ENCODE data around the gene SLFNL1. TPM values are rescaled to one million over a fixed set of nuclear protein-coding genes. Genes with fewer than 3 reads are reported as not detected.
A peak's percentile ranks its signal among the peaks of the same experiment; 100 is the strongest.

SLFNL1 gene
- polyA plus RNA-seq, 2 of the 4 experiments (the other 2 are of a cell fraction): 0.01 to 0.03 TPM

- CTCF ChIA-PET: interaction anchor here (0.5 to 1.3 kb wide), 5 partner anchors 15 to 172 kb away, joined by 3 to 4 read pairs (median 3); no protein-coding TSS in a partner anchor
- no peak for DNase-seq (ENCODE audit: low read depth in 1 of 2, low spot score in 1 of 2)
- H3K4me1 ChIP-seq: peaks cover 32% of the 10 kb centered on the region
- H3K4me3 ChIP-seq: no peak overlapping the region
- POLR2A ChIA-PET: interaction anchor here (1.2 to 1.4 kb wide), 2 partner anchors 44 to 218 kb away, joined by 3 read pairs; partner anchors contain the start of genes CTPS1 and SCMH1
- no peak overlapping the region for H3K4me2 ChIP-seq
- ATAC-seq: peak; percentile 4 to 25
- H3K27ac ChIP-seq: peak overlapping the region in 1 of 2 experiments; percentile 66; a peak in 3 of 6 replicates
- FAIRE-seq: no peak
- 85% methylated on average over 4 of the region's 5 CpGs for WGBS (ENCODE audit: missing lambda C conversion rate)
- TF ChIP-seq, protein P1, sequence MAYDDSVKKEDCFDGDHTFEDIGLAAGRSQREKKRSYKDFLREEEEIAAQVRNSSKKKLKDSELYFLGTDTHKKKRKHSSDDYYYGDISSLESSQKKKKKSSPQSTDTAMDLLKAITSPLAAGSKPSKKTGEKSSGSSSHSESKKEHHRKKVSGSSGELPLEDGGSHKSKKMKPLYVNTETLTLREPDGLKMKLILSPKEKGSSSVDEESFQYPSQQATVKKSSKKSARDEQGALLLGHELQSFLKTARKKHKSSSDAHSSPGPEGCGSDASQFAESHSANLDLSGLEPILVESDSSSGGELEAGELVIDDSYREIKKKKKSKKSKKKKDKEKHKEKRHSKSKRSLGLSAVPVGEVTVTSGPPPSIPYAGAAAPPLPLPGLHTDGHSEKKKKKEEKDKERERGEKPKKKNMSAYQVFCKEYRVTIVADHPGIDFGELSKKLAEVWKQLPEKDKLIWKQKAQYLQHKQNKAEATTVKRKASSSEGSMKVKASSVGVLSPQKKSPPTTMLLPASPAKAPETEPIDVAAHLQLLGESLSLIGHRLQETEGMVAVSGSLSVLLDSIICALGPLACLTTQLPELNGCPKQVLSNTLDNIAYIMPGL (CRISPR knock-in tag; IDR thresholded peaks at IDR 0.05; ENCODE audit: borderline replicate concordance): no peak
- TF ChIP-seq CBX8 (IDR thresholded peaks at IDR 0.05) (no peak), HDAC2 (IDR thresholded peaks at IDR 0.05) (no peak), JUN (IDR thresholded peaks at IDR 0.05) (peak; percentile 15 to 63; a peak in 3 of 5 replicates), CHD2 (IDR thresholded peaks at IDR 0.05; ENCODE audit: low read length, partially characterized antibody) (no peak), ELK1 (IDR thresholded peaks at IDR 0.05; ENCODE audit: low read depth, low read length) (no peak), TFCP2L1 (CRISPR knock-in tag; IDR thresholded peaks at IDR 0.05) (peak; percentile 21; the same call in 1 of the 2 replicates), CBX2 (IDR thresholded peaks at IDR 0.05; ENCODE audit: borderline replicate concordance, low read depth) (no peak), FOXS1 (CRISPR knock-in tag; IDR thresholded peaks at IDR 0.05) (no peak), FOSB (CRISPR knock-in tag; IDR thresholded peaks at IDR 0.05) (peak; percentile 67), FOSL2 (IDR thresholded peaks at IDR 0.05) (no peak), FOSL2 (CRISPR knock-in tag; IDR thresholded peaks at IDR 0.05) (no peak; the same call in 1 of the 2 replicates), NFE2L2 (conservative IDR thresholded peaks at IDR 0.05; ENCODE audit: low read length) (no peak), MAX (IDR thresholded peaks at IDR 0.05) (peak; percentile 29; the same call in 1 of the 2 replicates), SMC3 (IDR thresholded peaks at IDR 0.05) (peak; percentile 14; the same call in 2 of the 3 replicates), EHMT2 (IDR thresholded peaks at IDR 0.05; ENCODE audit: low read depth) (no peak), TP53 (CRISPR knock-in tag; IDR thresholded peaks at IDR 0.05) (peak; percentile 54; the same call in 1 of the 2 replicates), BHLHE40 (IDR thresholded peaks at IDR 0.05; ENCODE audit: low read depth, low read length) (no peak), POLR2AphosphoS2 (conservative IDR thresholded peaks at IDR 0.05; ENCODE audit: low read length) (peak; percentile 99), HOXB13 (CRISPR knock-in tag; IDR thresholded peaks at IDR 0.05; ENCODE audit: low read depth) (no peak), HOXB5 (CRISPR knock-in tag; IDR thresholded peaks at IDR 0.05) (no peak), MYC (IDR thresholded peaks at IDR 0.05; ENCODE audit: borderline replicate concordance, low read length) (no peak), SREBF2 (IDR thresholded peaks at IDR 0.05) (no peak), BCL3 (IDR thresholded peaks at IDR 0.05) (no peak), HOXA7 (CRISPR knock-in tag; IDR thresholded peaks at IDR 0.05) (peak; percentile 25; the same call in 1 of the 2 replicates), MAZ (IDR thresholded peaks at IDR 0.05; ENCODE audit: borderline replicate concordance, low read depth, low read length) (no peak), RCOR1 (IDR thresholded peaks at IDR 0.05; ENCODE audit: low read depth, low read length) (no peak), RAD21 (conservative IDR thresholded peaks at IDR 0.05 in 1 of 2, IDR thresholded peaks at IDR 0.05 in 1 of 2) (peak; percentile 16 to 26; a peak in 2 of 5 replicates), PHF8 (IDR thresholded peaks at IDR 0.05; ENCODE audit: borderline replicate concordance, low read depth) (no peak)
- TF ChIP-seq, protein P2, sequence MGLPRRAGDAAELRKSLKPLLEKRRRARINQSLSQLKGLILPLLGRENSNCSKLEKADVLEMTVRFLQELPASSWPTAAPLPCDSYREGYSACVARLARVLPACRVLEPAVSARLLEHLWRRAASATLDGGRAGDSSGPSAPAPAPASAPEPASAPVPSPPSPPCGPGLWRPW (IDR thresholded peaks at IDR 0.05): no peak
- TF ChIP-seq, protein P3, sequence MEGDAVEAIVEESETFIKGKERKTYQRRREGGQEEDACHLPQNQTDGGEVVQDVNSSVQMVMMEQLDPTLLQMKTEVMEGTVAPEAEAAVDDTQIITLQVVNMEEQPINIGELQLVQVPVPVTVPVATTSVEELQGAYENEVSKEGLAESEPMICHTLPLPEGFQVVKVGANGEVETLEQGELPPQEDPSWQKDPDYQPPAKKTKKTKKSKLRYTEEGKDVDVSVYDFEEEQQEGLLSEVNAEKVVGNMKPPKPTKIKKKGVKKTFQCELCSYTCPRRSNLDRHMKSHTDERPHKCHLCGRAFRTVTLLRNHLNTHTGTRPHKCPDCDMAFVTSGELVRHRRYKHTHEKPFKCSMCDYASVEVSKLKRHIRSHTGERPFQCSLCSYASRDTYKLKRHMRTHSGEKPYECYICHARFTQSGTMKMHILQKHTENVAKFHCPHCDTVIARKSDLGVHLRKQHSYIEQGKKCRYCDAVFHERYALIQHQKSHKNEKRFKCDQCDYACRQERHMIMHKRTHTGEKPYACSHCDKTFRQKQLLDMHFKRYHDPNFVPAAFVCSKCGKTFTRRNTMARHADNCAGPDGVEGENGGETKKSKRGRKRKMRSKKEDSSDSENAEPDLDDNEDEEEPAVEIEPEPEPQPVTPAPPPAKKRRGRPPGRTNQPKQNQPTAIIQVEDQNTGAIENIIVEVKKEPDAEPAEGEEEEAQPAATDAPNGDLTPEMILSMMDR (IDR thresholded peaks at IDR 0.05): no peak
- H3K9me3 ChIP-seq: no peaks in the 10 kb centered on the region
These were observed 1.9 kb upstream of the SLFNL1 start for GRCh38 chr1:41023279-41023990.
